Transverse colon (tissue), 4 donors: ENCODE data around the gene USP48.

ENCODE experiments used
- CTCF ChIP-seq, 5 experiments: fragments of 200-600 bp in 3 of 5; fragments of 450-650 bp in 2 of 5; sonication (generic) in 3 of 5; IDR thresholded peaks; 1 replicate in 2 of 5; 2 replicates in 3 of 5; pipeline ENCODE4 v1.5.1; 2016 to 2017; ENCODE audit warnings: antibody characterized with exemption in 5 of 5, inconsistent platforms in 3 of 5, mild to moderate bottlenecking in 2 of 5, moderate library complexity in 1 of 5
- EP300 ChIP-seq: sonication (generic); formaldehyde crosslinking; IDR thresholded peaks from one replicate; pipeline ENCODE4 v1.6.1; 2017; ENCODE audit warnings: antibody characterized with exemption, low read depth
- POLR2A ChIP-seq: fragments of 450-650 bp; IDR thresholded peaks from one replicate; pipeline ENCODE4 v1.6.1; 2016; ENCODE audit warnings: antibody characterized with exemption, mild to moderate bottlenecking, moderate library complexity
- POLR2AphosphoS5 ChIP-seq, 3 donors: sonication (generic); formaldehyde crosslinking; IDR thresholded peaks; one replicate each; pipeline ENCODE4 v1.6.1; 2016; ENCODE audit warnings: antibody characterized with exemption in 3 of 3

DNA sequence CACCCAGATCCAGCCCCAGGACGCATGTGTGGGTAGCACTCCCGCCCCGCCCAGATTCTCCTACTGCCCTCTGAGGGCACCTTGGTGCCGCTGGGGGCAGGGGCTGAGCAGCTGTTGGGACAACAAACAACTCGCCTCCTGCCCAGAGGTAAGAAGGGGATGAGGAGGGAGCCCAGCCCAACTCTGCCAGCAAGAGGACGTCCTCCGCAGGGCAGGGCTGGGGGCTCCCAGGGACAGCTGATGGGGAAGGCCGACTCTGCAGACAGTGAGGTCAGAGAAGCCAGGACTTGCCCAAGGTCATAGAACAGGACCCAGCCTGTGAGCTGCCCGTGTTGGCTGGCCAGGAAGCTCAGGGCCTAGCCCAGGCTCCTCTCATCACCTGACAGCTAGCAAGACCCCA is 132.5 kb downstream of the USP48 start:
- TF ChIP-seq CTCF (IDR thresholded peaks at IDR 0.05) = no peak
- TF ChIP-seq EP300 = no peak
- TF ChIP-seq POLR2A = no peak
- no peak for TF ChIP-seq POLR2AphosphoS5 (IDR thresholded peaks at IDR 0.05)
